Adrenal gland (tissue), 12 donors: ENCODE results near the gene FCMR. TPM values are rescaled to one million over a fixed set of nuclear protein-coding genes. Genes with fewer than 3 reads are reported as not detected.

Source experiments
- DNase-seq, 7 donors: peaks; one replicate each; pipeline ENCODE4 v3.0.0-alpha.2; 2019 to 2020
- H3K27ac ChIP-seq, 5 donors: fragments of 200-600 bp; sonication (generic) in 4 of 5; 1 replicate in 3 of 5; 2 replicates in 2 of 5; pipeline versions ENCODE4 v1.5.1 to v1.8.0; 2016 to 2020; ENCODE audit warnings: mild to moderate bottlenecking in 1 of 5
- H3K27me3 ChIP-seq: fragments of 200-600 bp; 2 replicates; pipeline ENCODE4 v1.8.0; 2021
- H3K36me3 ChIP-seq, 2 donors: fragments of 200-600 bp; replicated peaks in 1 of 2; 1 replicate in 1 of 2; 2 replicates in 1 of 2; pipeline versions ENCODE4 v1.5.1 to v1.8.0; 2018 to 2022
- H3K4me1 ChIP-seq, 2 donors: fragments of 200-600 bp; replicated peaks in 1 of 2; 1 replicate in 1 of 2; 2 replicates in 1 of 2; pipeline versions ENCODE4 v1.5.1 to v1.8.0; 2018 to 2021
- H3K4me3 ChIP-seq, 4 donors: fragments of 200-600 bp; sonication (generic) in 3 of 4; one replicate each; pipeline ENCODE4 v1.5.1; 2016 to 2018
- H3K9me3 ChIP-seq, 3 donors: fragments of 200-600 bp; sonication (generic) in 1 of 3; replicated peaks in 1 of 3; 1 replicate in 2 of 3; 2 replicates in 1 of 3; pipeline versions ENCODE4 v1.5.1 to v1.8.0; 2016 to 2021
- CTCF ChIP-seq, 6 experiments: fragments of 450-650 bp in 4 of 6; fragments of 200-600 bp in 2 of 6; sonication (generic) in 1 of 6; IDR thresholded peaks; 1 replicate in 5 of 6; 2 replicates in 1 of 6; pipeline versions ENCODE4 v1.5.1 to v1.8.0; 2016 to 2021; ENCODE audit warnings: antibody characterized with exemption in 6 of 6, mild to moderate bottlenecking in 2 of 6, moderate library complexity in 1 of 6
- POLR2A ChIP-seq, 2 donors: fragments of 450-650 bp; IDR thresholded peaks; one replicate each; pipeline ENCODE4 v1.6.1; 2017; ENCODE audit warnings: antibody characterized with exemption in 2 of 2, mild to moderate bottlenecking in 2 of 2, moderate library complexity in 1 of 2
- WGBS, 4 donors: extraction: QIAGEN DNeasy Blood & Tissue Kit in 2 of 4; methylation state at CpG; one replicate each; pipeline versions ENCODE4 v1.1.5 to v1.1.7; 2013 to 2017; 5-methylcytosine and 5-hydroxymethylcytosine counted together
- intact Hi-C, 2 donors: fragments of 100-400 bp; cut with DNase I; formaldehyde crosslinking; loops; one replicate each; pipeline versions ENCODE4 v1.14.1 to v1.15.0; 2022 to 2023
- polyA plus RNA-seq, 3 donors: library from polyadenylated mRNA; stranded (reverse); fragments of 200-250 nt in 2 of 3; fragments of 350-450 nt in 1 of 3; fragmentation: Illumina TruSeq in 1 of 3; extraction: RNeasy Lipid Tissue Mini Kit (QIAGEN cat#74804) in 1 of 3; gene quantifications; one replicate each; pipeline ENCODE4 v1.2.3, GENCODE V29; 2013 to 2014
- total RNA-seq, 9 donors: library from RNA; depleted of rRNA in 4 of 9; stranded (reverse); fragments of >200 nt in 4 of 9; fragments of 120-200 nt in 1 of 9; fragmentation: NEBNext Ultra II Directional in 1 of 9; extraction: Animal tissue kit (Norgen Biotek cat#: 25700) in 1 of 9; gene quantifications; one replicate each; pipeline versions ENCODE4 v1.1.0 to v1.2.4, GENCODE V29; 2013 to 2023
- donor health status: healthy with polysubstance abuse.
- donor health status: Bipolar disorder and iron deficiency.
- donor health status: DM: yes; HTN: yes; CAD: no.
- donor health status: DM: no; HTN: no; CAD: no.
- donor health status: DM: no; HTN: no; CAD: no.
- donor health status: DM: yes; HTN: yes; CAD: no.

Gene FCMR
- total and polyA plus RNA-seq, 12 donors = 0.27 to 3.0 (median 1.2) TPM; not detected in 1

- 69 to 80% (median 76%) methylated on average over 3 of the region's 3 CpGs for WGBS, 4 donors
- no peaks in the 10 kb centered on the region for H3K4me1 ChIP-seq
- H3K36me3 ChIP-seq = no peaks in the 10 kb centered on the region
- intact Hi-C loops = no loop called here
- DNase-seq = no peak
- H3K27ac ChIP-seq = peak overlapping the region in 1 of 5 donors; percentile 58
- no peak overlapping the region for H3K4me3 ChIP-seq
- no peaks in the 10 kb centered on the region for H3K9me3 ChIP-seq
- TF ChIP-seq POLR2A (IDR thresholded peaks at IDR 0.05) (no peak), CTCF (IDR thresholded peaks at IDR 0.05) (no peak)
- peaks cover 6% of the 10 kb centered on the region for H3K27me3 ChIP-seq
Measured at GRCh38 chr1:206896261-206896660, 25.5 kb downstream of the FCMR start.

DNA sequence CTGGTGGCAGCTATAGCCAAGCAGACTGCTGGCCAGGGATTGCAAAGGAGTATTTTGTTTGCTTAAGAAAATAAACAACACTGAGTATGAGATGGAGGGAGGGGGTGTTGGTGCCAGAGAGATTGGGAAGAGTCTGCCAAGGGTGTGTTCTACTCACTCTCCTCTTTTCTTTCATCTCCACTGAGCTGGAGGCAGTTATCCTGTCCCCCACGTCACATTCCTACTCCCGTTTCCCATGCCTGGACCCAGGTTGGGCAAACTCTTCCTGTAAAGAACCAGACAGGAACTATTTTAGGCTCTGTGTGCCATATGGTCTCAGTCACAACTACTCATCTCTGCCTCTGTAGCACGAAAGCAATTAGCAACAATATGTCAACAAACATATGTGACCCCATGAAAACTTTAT is 25.9 kb downstream of the FCMR start:
- no peak overlapping the region for H3K4me3 ChIP-seq
- H3K4me1 ChIP-seq = peaks cover 0 to 3% of the 10 kb centered on the region in 2 donors
- no peaks in the 10 kb centered on the region for H3K9me3 ChIP-seq
- WGBS, 4 donors = 57 to 78% (median 67%) methylated on average over 3 of the region's 3 CpGs
- no peaks in the 10 kb centered on the region for H3K36me3 ChIP-seq
- peaks cover 6% of the 10 kb centered on the region for H3K27me3 ChIP-seq
- DNase-seq = no peak
- intact Hi-C loops = no loop called here
- peak overlapping the region in 1 of 5 donors; percentile 58 for H3K27ac ChIP-seq
- TF ChIP-seq POLR2A (IDR thresholded peaks at IDR 0.05) (no peak), CTCF (IDR thresholded peaks at IDR 0.05) (no peak)

DNA sequence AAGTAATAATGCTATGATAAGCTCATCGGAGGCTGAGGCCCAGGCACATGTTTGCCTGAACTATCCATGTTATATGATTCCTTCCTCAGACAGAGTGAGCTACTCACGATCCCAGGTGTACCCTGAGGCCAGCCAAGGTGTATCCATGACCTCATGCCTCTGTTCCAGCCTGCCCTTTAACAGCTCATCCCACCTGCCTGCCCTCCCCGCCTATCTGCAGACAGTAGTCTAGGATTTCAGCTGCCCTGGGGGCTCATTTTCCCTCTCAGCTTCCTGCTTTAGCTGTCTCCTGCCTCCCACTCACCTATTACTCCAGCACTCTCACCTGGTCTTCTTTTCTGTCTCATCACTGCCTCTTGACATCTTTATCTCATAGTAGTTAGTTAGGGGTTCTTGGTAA is 26.4 kb downstream of the FCMR start:
- intact Hi-C loops = no loop called here
- H3K36me3 ChIP-seq = no peaks in the 10 kb centered on the region
- peaks cover 6% of the 10 kb centered on the region for H3K27me3 ChIP-seq
- 64 to 76% (median 65%) methylated on average over 3 of the region's 3 CpGs for WGBS, 4 donors
- H3K9me3 ChIP-seq = no peaks in the 10 kb centered on the region
- H3K4me1 ChIP-seq = peaks cover 0 to 5% of the 10 kb centered on the region in 2 donors
- no peak overlapping the region for H3K4me3 ChIP-seq
- peak overlapping the region in 1 of 5 donors; percentile 58 for H3K27ac ChIP-seq
- TF ChIP-seq CTCF (IDR thresholded peaks at IDR 0.05) (no peak), POLR2A (IDR thresholded peaks at IDR 0.05) (no peak)
- DNase-seq = no peak

DNA sequence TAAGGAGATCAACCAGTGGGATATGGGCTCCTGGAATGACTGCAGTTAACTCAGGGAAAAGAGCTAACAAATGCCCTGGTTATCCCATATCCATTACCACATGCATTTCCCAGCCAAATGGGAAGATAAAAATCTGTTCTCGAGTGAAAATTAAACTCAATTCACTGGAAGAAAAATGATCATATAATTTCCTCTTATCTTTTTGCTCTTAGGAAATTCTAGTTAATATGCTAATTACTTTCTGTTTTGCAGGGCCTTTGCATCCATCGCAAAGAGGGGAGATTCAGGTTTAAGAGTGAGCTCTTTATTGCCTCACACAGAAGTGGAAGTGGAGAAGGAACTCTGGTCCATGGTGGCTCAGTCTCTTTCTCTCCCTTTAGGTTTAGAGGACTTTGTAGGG is 28.4 kb downstream of the FCMR start:
- Histone ChIP-seq H3K36me3 (no peaks in the 10 kb centered on the region), H3K27me3 (peaks cover 9% of the 10 kb centered on the region), H3K4me1 (peaks cover 0 to 5% of the 10 kb centered on the region in 2 donors), H3K27ac (peak overlapping the region in 1 of 5 donors; percentile 12), H3K4me3 (no peak overlapping the region), H3K9me3 (no peaks in the 10 kb centered on the region)
- 68 to 81% (median 72%) methylated on average over 2 of the region's 2 CpGs for WGBS, 4 donors
- intact Hi-C loops = no loop called here
- TF ChIP-seq CTCF (IDR thresholded peaks at IDR 0.05) (no peak), POLR2A (IDR thresholded peaks at IDR 0.05) (no peak)
- DNase-seq = no peak
